Stimulated activated naive CD8-positive, alpha-beta T cell treated with anti-CD3 and anti-CD28 coated beads, Interleukin-15, Interleukin-2, amounts not matched to agents 100 ng/mL and 50 ng/mL, for 24 hours (primary cell): ENCODE results near the gene MSN.

Experiments
- H3K27ac Mint-ChIP-seq: one replicate; pipeline ENCODE4 v1.8.0; 2021; ENCODE audit warnings: mild to moderate bottlenecking, mixed read lengths
- H3K27me3 Mint-ChIP-seq: one replicate; pipeline ENCODE4 v1.8.0; 2021; ENCODE audit warnings: mixed read lengths
- H3K36me3 Mint-ChIP-seq: one replicate; pipeline ENCODE4 v1.8.0; 2021; ENCODE audit warnings: low read depth, mixed read lengths
- H3K4me1 Mint-ChIP-seq: one replicate; pipeline ENCODE4 v1.8.0; 2021; ENCODE audit warnings: low read depth, mixed read lengths
- H3K4me3 Mint-ChIP-seq: one replicate; pipeline ENCODE4 v1.8.0; 2021; ENCODE audit warnings: mild to moderate bottlenecking, mixed read lengths
- H3K9me3 Mint-ChIP-seq: one replicate; pipeline ENCODE4 v1.8.0; 2021; ENCODE audit warnings: mixed read lengths

MSN gene

GRCh38 chrX:65769564-65770292, 102.3 kb downstream of the MSN start:
- Mint-ChIP-seq H3K4me3 (no peak overlapping the region), H3K4me1 (no peaks in the 10 kb centered on the region), H3K27me3 (no peaks in the 10 kb centered on the region), H3K9me3 (no peaks in the 10 kb centered on the region), H3K27ac (no peak overlapping the region), H3K36me3 (no peaks in the 10 kb centered on the region)

DNA sequence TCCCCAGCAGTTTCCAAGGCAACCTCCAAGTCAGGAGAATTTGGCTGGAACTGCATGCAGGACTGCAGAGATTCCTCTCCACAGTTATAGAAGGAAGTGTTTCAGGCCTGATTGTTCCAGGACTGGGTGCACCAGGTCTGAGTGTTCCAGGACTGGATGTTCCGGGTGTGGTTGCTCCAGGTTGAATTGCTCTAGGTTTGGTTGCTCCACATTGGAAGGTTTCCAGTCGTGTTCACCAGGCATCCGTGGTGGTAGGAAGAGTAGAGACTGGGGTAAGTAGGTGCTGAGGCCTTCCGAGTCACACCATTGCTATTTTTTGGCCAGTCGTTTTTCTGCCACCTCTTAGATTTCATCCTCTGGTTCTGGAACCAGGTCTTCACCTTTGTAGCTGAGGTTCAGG, 105.4 kb downstream of the MSN start:
- no peaks in the 10 kb centered on the region for H3K4me1 Mint-ChIP-seq
- no peak overlapping the region for H3K4me3 Mint-ChIP-seq
- H3K36me3 Mint-ChIP-seq = no peaks in the 10 kb centered on the region
- H3K9me3 Mint-ChIP-seq = no peaks in the 10 kb centered on the region
- no peak overlapping the region for H3K27ac Mint-ChIP-seq
- H3K27me3 Mint-ChIP-seq = no peaks in the 10 kb centered on the region

DNA sequence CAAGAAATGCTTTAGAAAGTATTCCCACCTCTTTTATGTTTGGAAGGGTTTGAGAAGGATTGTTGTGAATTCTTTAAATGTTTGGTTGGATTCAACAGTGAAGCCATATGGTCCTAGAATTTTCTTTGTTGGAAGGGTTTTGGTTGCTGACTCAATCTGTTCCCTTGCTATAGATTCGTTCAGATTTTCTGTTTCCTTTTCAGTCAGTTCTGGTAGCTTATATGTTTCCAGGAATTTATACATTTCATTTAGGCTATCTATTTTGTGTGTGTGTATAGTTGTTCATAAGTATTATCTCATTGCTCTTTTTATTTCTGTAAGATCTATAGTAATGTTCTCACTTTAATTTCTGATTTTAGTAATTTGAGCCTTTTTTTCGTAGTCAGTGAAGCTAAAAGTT, 114.4 kb downstream of the MSN start:
- H3K9me3 Mint-ChIP-seq = no peaks in the 10 kb centered on the region
- H3K4me1 Mint-ChIP-seq = peaks cover 23% of the 10 kb centered on the region
- no peaks in the 10 kb centered on the region for H3K36me3 Mint-ChIP-seq
- no peaks in the 10 kb centered on the region for H3K27me3 Mint-ChIP-seq
- H3K27ac Mint-ChIP-seq = no peak overlapping the region
- H3K4me3 Mint-ChIP-seq = no peak overlapping the region

DNA sequence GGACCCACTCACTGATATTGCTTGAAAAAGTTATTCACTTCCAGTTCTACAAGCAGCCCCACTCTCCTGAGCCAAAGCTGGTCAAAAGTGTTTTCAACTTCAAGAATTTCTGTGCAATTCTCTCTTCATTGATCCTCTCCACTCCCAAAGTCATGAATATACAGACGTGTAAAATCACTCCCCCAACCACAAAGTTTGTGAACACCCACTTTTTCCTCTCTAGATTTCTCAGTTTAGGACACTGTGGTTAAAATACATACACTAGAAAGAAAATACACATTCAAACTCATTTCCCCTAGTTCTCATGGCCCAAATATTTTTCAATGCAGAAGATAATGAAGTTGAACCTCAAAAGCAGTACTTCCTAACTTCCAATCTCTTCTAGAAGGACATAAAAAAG, 116.3 kb downstream of the MSN start:
- Mint-ChIP-seq H3K36me3 (no peaks in the 10 kb centered on the region), H3K4me1 (peaks cover 23% of the 10 kb centered on the region), H3K4me3 (peak overlapping the region; percentile 23), H3K27ac (peak overlapping the region; percentile 0), H3K9me3 (no peaks in the 10 kb centered on the region), H3K27me3 (no peaks in the 10 kb centered on the region)
